Adrenal gland (tissue), 12 donors: ENCODE data around the gene KIRREL3. TPM values are rescaled to one million over a fixed set of nuclear protein-coding genes. Genes with fewer than 3 reads are reported as not detected.
"Not testable (repeated sequence)": the region's sequence is repeated elsewhere in the genome, so short reads cannot be mapped to it uniquely, and the experiment has no call there.

Source experiments
- DNase-seq, 7 donors: peaks; one replicate each; pipeline ENCODE4 v3.0.0-alpha.2; 2019 to 2020
- H3K27ac ChIP-seq, 5 donors: fragments of 200-600 bp; sonication (generic) in 4 of 5; 1 replicate in 3 of 5; 2 replicates in 2 of 5; pipeline versions ENCODE4 v1.5.1 to v1.8.0; 2016 to 2020; ENCODE audit warnings: mild to moderate bottlenecking in 1 of 5
- H3K27me3 ChIP-seq: fragments of 200-600 bp; 2 replicates; pipeline ENCODE4 v1.8.0; 2021
- H3K36me3 ChIP-seq, 2 donors: fragments of 200-600 bp; replicated peaks in 1 of 2; 1 replicate in 1 of 2; 2 replicates in 1 of 2; pipeline versions ENCODE4 v1.5.1 to v1.8.0; 2018 to 2022
- H3K4me1 ChIP-seq, 2 donors: fragments of 200-600 bp; replicated peaks in 1 of 2; 1 replicate in 1 of 2; 2 replicates in 1 of 2; pipeline versions ENCODE4 v1.5.1 to v1.8.0; 2018 to 2021
- H3K4me3 ChIP-seq, 4 donors: fragments of 200-600 bp; sonication (generic) in 3 of 4; one replicate each; pipeline ENCODE4 v1.5.1; 2016 to 2018
- H3K9me3 ChIP-seq, 3 donors: fragments of 200-600 bp; sonication (generic) in 1 of 3; replicated peaks in 1 of 3; 1 replicate in 2 of 3; 2 replicates in 1 of 3; pipeline versions ENCODE4 v1.5.1 to v1.8.0; 2016 to 2021
- CTCF ChIP-seq, 6 experiments: fragments of 450-650 bp in 4 of 6; fragments of 200-600 bp in 2 of 6; sonication (generic) in 1 of 6; IDR thresholded peaks; 1 replicate in 5 of 6; 2 replicates in 1 of 6; pipeline versions ENCODE4 v1.5.1 to v1.8.0; 2016 to 2021; ENCODE audit warnings: antibody characterized with exemption in 6 of 6, mild to moderate bottlenecking in 2 of 6, moderate library complexity in 1 of 6
- POLR2A ChIP-seq, 2 donors: fragments of 450-650 bp; IDR thresholded peaks; one replicate each; pipeline ENCODE4 v1.6.1; 2017; ENCODE audit warnings: antibody characterized with exemption in 2 of 2, mild to moderate bottlenecking in 2 of 2, moderate library complexity in 1 of 2
- WGBS, 4 donors: extraction: QIAGEN DNeasy Blood & Tissue Kit in 2 of 4; methylation state at CpG; one replicate each; pipeline versions ENCODE4 v1.1.5 to v1.1.7; 2013 to 2017; 5-methylcytosine and 5-hydroxymethylcytosine counted together
- intact Hi-C, 2 donors: fragments of 100-400 bp; cut with DNase I; formaldehyde crosslinking; loops; one replicate each; pipeline versions ENCODE4 v1.14.1 to v1.15.0; 2022 to 2023
- polyA plus RNA-seq, 3 donors: library from polyadenylated mRNA; stranded (reverse); fragments of 200-250 nt in 2 of 3; fragments of 350-450 nt in 1 of 3; fragmentation: Illumina TruSeq in 1 of 3; extraction: RNeasy Lipid Tissue Mini Kit (QIAGEN cat#74804) in 1 of 3; gene quantifications; one replicate each; pipeline ENCODE4 v1.2.3, GENCODE V29; 2013 to 2014
- total RNA-seq, 9 donors: library from RNA; depleted of rRNA in 4 of 9; stranded (reverse); fragments of >200 nt in 4 of 9; fragments of 120-200 nt in 1 of 9; fragmentation: NEBNext Ultra II Directional in 1 of 9; extraction: Animal tissue kit (Norgen Biotek cat#: 25700) in 1 of 9; gene quantifications; one replicate each; pipeline versions ENCODE4 v1.1.0 to v1.2.4, GENCODE V29; 2013 to 2023
- donor health status: healthy with polysubstance abuse.
- donor health status: Bipolar disorder and iron deficiency.
- donor health status: DM: yes; HTN: yes; CAD: no.
- donor health status: DM: no; HTN: no; CAD: no.
- donor health status: DM: no; HTN: no; CAD: no.
- donor health status: DM: yes; HTN: yes; CAD: no.

The KIRREL3 gene
- total and polyA plus RNA-seq, 12 donors: 0.07 to 4.1 (median 0.64) TPM; not detected in 1

DNA sequence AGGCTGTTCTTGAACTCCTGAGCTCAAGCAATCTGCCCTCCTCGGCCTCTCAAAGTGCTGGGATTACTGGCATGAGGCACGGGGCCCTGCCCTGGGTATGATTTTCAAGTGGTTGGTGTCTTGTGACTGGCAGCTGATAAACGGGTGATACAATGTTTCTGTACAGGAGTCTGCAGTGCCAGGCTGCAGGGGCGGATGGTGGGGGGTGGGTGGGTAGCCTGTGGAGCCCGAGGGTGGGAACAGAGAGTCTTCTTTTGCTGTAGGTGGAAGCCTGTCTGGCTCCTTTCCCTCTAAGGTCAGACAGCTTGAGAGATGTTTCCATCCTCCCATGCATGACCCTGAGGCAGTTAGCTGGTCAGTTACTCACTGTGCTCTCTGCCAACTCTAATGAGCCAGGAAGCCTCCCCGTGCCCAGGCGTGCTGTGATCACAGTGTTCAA lies 605.9 kb downstream of the KIRREL3 start:
- H3K27ac ChIP-seq: peak overlapping the region; percentile 72 to 93 (median 87)
- intact Hi-C loops: not testable (repeated sequence)

DNA sequence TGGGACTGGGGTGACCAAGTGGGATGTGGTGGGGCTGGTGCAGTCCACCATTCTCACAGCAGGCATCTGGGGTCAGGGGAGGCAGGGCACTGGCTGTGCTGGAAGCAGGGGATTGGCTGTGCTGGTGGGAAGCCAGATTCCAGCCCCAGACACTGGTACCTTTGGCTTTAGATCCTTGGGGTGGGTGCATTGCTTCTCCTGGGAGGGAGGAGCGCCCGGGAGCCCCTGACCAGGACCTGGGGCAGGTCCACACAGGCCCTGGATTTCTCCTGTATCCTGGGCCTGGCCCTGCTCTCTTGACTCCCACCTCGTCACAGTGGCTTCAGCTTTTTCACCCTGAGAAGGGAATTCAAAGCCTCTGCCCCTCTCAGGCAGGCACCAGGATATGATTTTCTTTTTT lies 606.5 kb downstream of the KIRREL3 start:
- Histone ChIP-seq H3K9me3 (no peaks in the 10 kb centered on the region), H3K4me1 (peaks cover 33 to 55% of the 10 kb centered on the region in 2 donors), H3K27ac (peak overlapping the region; percentile 72 to 93 (median 87)), H3K36me3 (no peaks in the 10 kb centered on the region), H3K27me3 (no peaks in the 10 kb centered on the region), H3K4me3 (no peak overlapping the region)
- 84 to 92% (median 89%) methylated on average over 1 to 3 of the region's 3 CpGs for WGBS, 4 donors
- no peak for TF ChIP-seq POLR2A (IDR thresholded peaks at IDR 0.05)
- TF ChIP-seq CTCF (IDR thresholded peaks at IDR 0.05): no peak
- no peak for DNase-seq
- intact Hi-C loops: no loop called here

More for the DNA sequence above, 605.9 kb downstream of the KIRREL3 start:
- H3K4me1 ChIP-seq: peaks cover 33 to 59% of the 10 kb centered on the region in 2 donors
- not testable (repeated sequence) for H3K9me3 ChIP-seq, H3K27me3 ChIP-seq, H3K36me3 ChIP-seq, H3K4me3 ChIP-seq
- TF ChIP-seq POLR2A (IDR thresholded peaks at IDR 0.05): peak in 1 of 2 donors; percentile 49
- peak; percentile 60 to 85 (median 83) for DNase-seq
- 19 to 39% (median 36%) methylated on average over 4 to 7 of the region's 7 CpGs for WGBS, 4 donors

DNA sequence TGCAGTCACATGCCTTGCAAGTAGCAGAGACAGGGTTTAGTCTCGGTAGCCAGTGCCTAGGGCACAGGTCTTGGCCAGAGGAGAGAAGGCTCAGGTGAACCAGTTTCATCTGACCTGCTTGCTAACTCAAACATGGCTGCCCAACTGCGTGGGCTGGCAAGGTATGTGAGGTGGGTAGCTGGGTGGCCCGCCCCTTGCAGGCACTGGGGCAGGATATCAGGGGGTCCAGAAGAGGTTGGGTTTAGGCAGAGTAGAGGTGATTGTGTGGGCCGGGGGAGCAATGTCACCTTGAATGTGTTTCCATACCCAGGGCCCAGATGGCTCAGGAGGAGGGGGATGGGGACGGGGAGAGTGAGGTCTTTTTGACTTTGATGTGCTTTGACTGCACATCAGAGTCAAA lies 607.4 kb downstream of the KIRREL3 start:
- Histone ChIP-seq H3K36me3 (no peaks in the 10 kb centered on the region), H3K4me1 (peaks cover 33 to 47% of the 10 kb centered on the region in 2 donors), H3K4me3 (no peak overlapping the region), H3K27ac (peak overlapping the region in 3 of 5 donors; percentile 87 to 93 (median 91)), H3K9me3 (no peaks in the 10 kb centered on the region), H3K27me3 (no peaks in the 10 kb centered on the region)
- no peak for DNase-seq
- 76 to 86% (median 85%) methylated on average over 5 of the region's 5 CpGs for WGBS, 4 donors
- intact Hi-C loops: no loop called here
- TF ChIP-seq CTCF (IDR thresholded peaks at IDR 0.05) (no peak), POLR2A (IDR thresholded peaks at IDR 0.05) (no peak)

- H3K36me3 ChIP-seq: no peaks in the 10 kb centered on the region
- no peaks in the 10 kb centered on the region for H3K27me3 ChIP-seq
- H3K4me1 ChIP-seq: peaks cover 33 to 47% of the 10 kb centered on the region in 2 donors
- intact Hi-C loops: no loop called here
- peak overlapping the region in 3 of 5 donors; percentile 78 to 91 (median 87) for H3K27ac ChIP-seq
- TF ChIP-seq CTCF (IDR thresholded peaks at IDR 0.05) (no peak), POLR2A (IDR thresholded peaks at IDR 0.05) (no peak)
- no peaks in the 10 kb centered on the region for H3K9me3 ChIP-seq
- peak in 1 of 7 donors; percentile 17 for DNase-seq
- 27 to 50% (median 43%) methylated on average over 4 of the region's 4 CpGs for WGBS, 4 donors
- H3K4me3 ChIP-seq: no peak overlapping the region
Measured at GRCh38 chr11:126392633-126393013, 607.9 kb downstream of the KIRREL3 start.
